Measurements from ENCODE around the gene TMEM176B.
A peak's percentile ranks its signal among the peaks of the same experiment; 100 is the strongest.
"Not testable (repeated sequence)": the region's sequence is repeated elsewhere in the genome, so short reads cannot be mapped to it uniquely, and the experiment has no call there.

TMEM176B gene

GRCh38 chr7:150788474-150789269, 11.5 kb downstream of the TMEM176B start:
- FAIRE-seq = no peak

- FAIRE-seq = no peak
Measured at GRCh38 chr7:150787321-150788281, 12.6 kb downstream of the TMEM176B start.

- no peak for FAIRE-seq
Measured at GRCh38 chr7:150784954-150785353, 15.2 kb downstream of the TMEM176B start.

GRCh38 chr7:150784120-150784736, 15.9 kb downstream of the TMEM176B start:
- no peak for FAIRE-seq

- no peak for FAIRE-seq
Measured at GRCh38 chr7:150781961-150782360, 18.2 kb downstream of the TMEM176B start.

- FAIRE-seq = no peak
Measured at GRCh38 chr7:150781103-150781502, 19.1 kb downstream of the TMEM176B start.

GRCh38 chr7:150780292-150780691, 19.9 kb downstream of the TMEM176B start:
- no peak for FAIRE-seq

GRCh38 chr7:150778738-150779301, 21.3 kb downstream of the TMEM176B start:
- peak; percentile 93 for FAIRE-seq

- FAIRE-seq = no peak
Measured at GRCh38 chr7:150778014-150778737, 22.0 kb downstream of the TMEM176B start.

GRCh38 chr7:150774131-150774530, 26.0 kb downstream of the TMEM176B start:
- FAIRE-seq = not testable (repeated sequence)

- FAIRE-seq = no peak
Measured at GRCh38 chr7:150769768-150770167, 30.4 kb downstream of the TMEM176B start.

GRCh38 chr7:150766334-150766709, 33.8 kb downstream of the TMEM176B start:
- no peak for FAIRE-seq

- FAIRE-seq = no peak
Measured at GRCh38 chr7:150759479-150759878, 40.7 kb downstream of the TMEM176B start.

- FAIRE-seq = no peak
Measured at GRCh38 chr7:150756858-150757257, 43.3 kb downstream of the TMEM176B start.

- no peak for FAIRE-seq
Measured at GRCh38 chr7:150756166-150756565, 44.0 kb downstream of the TMEM176B start.

GRCh38 chr7:150755473-150756099, 44.6 kb downstream of the TMEM176B start:
- no peak for FAIRE-seq

- FAIRE-seq = no peak
Measured at GRCh38 chr7:150754951-150755350, 45.2 kb downstream of the TMEM176B start.

- FAIRE-seq = no peak
Measured at GRCh38 chr7:150753826-150754603, 46.1 kb downstream of the TMEM176B start.

GRCh38 chr7:150753239-150753638, 46.9 kb downstream of the TMEM176B start:
- FAIRE-seq = no peak

- no peak for FAIRE-seq
Measured at GRCh38 chr7:150751702-150752101, 48.5 kb downstream of the TMEM176B start.

GRCh38 chr7:150748376-150748775, 51.8 kb downstream of the TMEM176B start:
- FAIRE-seq = no peak

Measured in G401.6 (cell line).